K562 (cell line): ENCODE results near the gene SLC39A7. TPM values are rescaled to one million over a fixed set of nuclear protein-coding genes. Genes with fewer than 3 reads are reported as not detected.

Source experiments
- BRD4 ChIP-seq: fragments of 200-600 bp; sonication (generic); IDR thresholded peaks from 2 replicates; pipeline ENCODE4 v1.6.1; 2017; ENCODE audit warnings: inconsistent platforms
- CBX1 ChIP-seq: sonication (generic); IDR thresholded peaks from 2 replicates; pipeline ENCODE4 v1.6.1; 2016; ENCODE audit warnings: antibody characterized with exemption, low read depth, mild to moderate bottlenecking
- CTCF ChIP-seq, 3 experiments: IDR thresholded peaks in 2 of 3; conservative IDR thresholded peaks in 1 of 3; 2 replicates each; pipeline ENCODE4 v1.5.1; 2011 to 2012; ENCODE audit warnings: low read length in 3 of 3, mild to moderate bottlenecking in 3 of 3, control low read depth in 2 of 3, improper control_type of control experiment in 1 of 3, inconsistent platforms in 1 of 3, low read depth in 1 of 3, mixed read lengths in 1 of 3, moderate library complexity in 1 of 3; ENCODE audit not compliant: insufficient read depth in 2 of 3
- DACH1 ChIP-seq: fragments of 450-650 bp; IDR thresholded peaks from 2 replicates; pipeline ENCODE4 v1.6.1; 2018; ENCODE audit not compliant: partially characterized antibody
- DIDO1 ChIP-seq: fragments of 450-650 bp; IDR thresholded peaks from 2 replicates; pipeline ENCODE4 v1.6.1; 2016; ENCODE audit warnings: low read depth, missing biosample characterization, missing genetic modification characterization
- DPF2 ChIP-seq: fragments of 450-650 bp; IDR thresholded peaks from 2 replicates; pipeline ENCODE4 v1.6.1; 2016
- ETV1 ChIP-seq: fragments of 450-650 bp; conservative IDR thresholded peaks from 2 replicates; pipeline ENCODE4 v1.6.1; 2016; ENCODE audit warnings: missing genetic modification characterization, control low read depth, low read depth, missing compliant biosample characterization
- HDAC8 ChIP-seq: fragments of 450-650 bp; IDR thresholded peaks from 2 replicates; pipeline ENCODE4 v1.6.1; 2016; ENCODE audit warnings: mild to moderate bottlenecking, missing genetic modification characterization, moderate library complexity, missing compliant biosample characterization
- HNRNPL ChIP-seq: fragments of 200-400 bp; formaldehyde crosslinking; IDR thresholded peaks from 2 replicates; pipeline ENCODE4 v1.6.1; 2017; ENCODE audit warnings: low read depth, mild to moderate bottlenecking, low read length
- MECOM ChIP-seq: fragments of 250-450 bp; sonication (Bioruptor Pico); IDR thresholded peaks from 2 replicates; pipeline ENCODE4 v1.8.0; 2022; ENCODE audit warnings: inconsistent platforms
- NR1H2 ChIP-seq: sonication (generic); formaldehyde crosslinking; IDR thresholded peaks from 2 replicates; pipeline ENCODE4 v1.4.0; 2020; ENCODE audit warnings: mild to moderate bottlenecking, missing genetic modification reagents
- NR2C2 ChIP-seq, 2 experiments: fragments of 200-800 bp in 1 of 2; sonication (Bioruptor generic) in 1 of 2; sonication (generic) in 1 of 2; formaldehyde crosslinking in 1 of 2; IDR thresholded peaks; 2 replicates each; pipeline versions ENCODE4 v1.6.1 to v1.8.0; 2016 to 2022; ENCODE audit warnings: mild to moderate bottlenecking in 1 of 2, missing compliant biosample characterization in 1 of 2, missing genetic modification characterization in 1 of 2, missing genetic modification reagents in 1 of 2
- SMARCB1 ChIP-seq: IDR thresholded peaks from 2 replicates; pipeline ENCODE4 v1.6.1; 2011; ENCODE audit warnings: improper control_type of control experiment, low read depth; ENCODE audit not compliant: insufficient read length
- SUPT5H ChIP-seq: fragments of 450-650 bp; IDR thresholded peaks from 2 replicates; pipeline ENCODE4 v1.6.1; 2016
- TCF3 ChIP-seq: sonication (generic); formaldehyde crosslinking; IDR thresholded peaks from 2 replicates; pipeline ENCODE4 v1.4.0; 2020; ENCODE audit warnings: mild to moderate bottlenecking, missing genetic modification reagents
- U2AF1 ChIP-seq: fragments of 200-400 bp; formaldehyde crosslinking; optimal IDR thresholded peaks from 2 replicates; pipeline ENCODE3; 2017; ENCODE audit warnings: mild to moderate bottlenecking, low read depth, low read length, moderate library complexity
- USF2 ChIP-seq: sonication (generic); formaldehyde crosslinking; IDR thresholded peaks from 2 replicates; pipeline ENCODE4 v1.5.0; 2020; ENCODE audit warnings: missing genetic modification reagents
- YY1 ChIP-seq, 3 experiments: IDR thresholded peaks; 2 replicates each; pipeline ENCODE4 v1.6.1; 2011; ENCODE audit warnings: low read length in 2 of 3, mild to moderate bottlenecking in 2 of 3, moderate library complexity in 2 of 3, borderline replicate concordance in 1 of 3, control low read depth in 1 of 3, low read depth in 1 of 3; ENCODE audit not compliant: insufficient read depth in 3 of 3, insufficient replicate concordance in 2 of 3, control insufficient read depth in 1 of 3, insufficient read length in 1 of 3; ENCODE audit errors: extremely low read depth in 1 of 3
- ZBTB17 ChIP-seq: fragments of 450-650 bp; formaldehyde crosslinking; IDR thresholded peaks from 2 replicates; pipeline ENCODE4 v1.4.0; 2020; ENCODE audit warnings: mild to moderate bottlenecking
- ZNF23 ChIP-seq: fragments of 250-450 bp; sonication (Bioruptor Pico); IDR thresholded peaks from 2 replicates; pipeline ENCODE4 v1.4.0; 2020; ENCODE audit warnings: mild to moderate bottlenecking
- ZZZ3 ChIP-seq: fragments of 450-650 bp; IDR thresholded peaks from 2 replicates; pipeline ENCODE4 v1.6.1; 2016; ENCODE audit warnings: antibody characterized with exemption, mild to moderate bottlenecking, moderate library complexity
- polyA plus RNA-seq, 8 experiments: library from polyadenylated mRNA; depleted of rRNA in 4 of 8; stranded (reverse) in 5 of 8; unstranded in 3 of 8; fragments of >200 nt; fragmentation: Nextera tagmentation in 2 of 8; fragmentation: Illumina TruSeq in 1 of 8; extraction: Ambion mirVana in 2 of 8; extraction: Trizol in 1 of 8; gene quantifications; 2 replicates each; pipeline versions ENCODE4 v1.2.1 to v1.2.3, GENCODE V29; 2011 to 2014; ENCODE audit warnings: inconsistent platforms in 1 of 8, missing spikeins in 1 of 8
- total RNA-seq, 7 experiments: library from RNA; depleted of rRNA in 6 of 7; stranded (reverse); fragments of >200 nt in 6 of 7; fragmentation: Illumina TruSeq in 2 of 7; extraction: Trizol in 2 of 7; gene quantifications; 2 replicates each; pipeline versions ENCODE4 v1.2.1 to v1.2.3, GENCODE V29; 2011 to 2021; ENCODE audit warnings: low replicate concordance in 1 of 7
- TF ChIP-seq, protein P1 (sequence below): fragments of 250-450 bp; sonication (Bioruptor Pico); IDR thresholded peaks from 2 replicates; pipeline ENCODE4 v1.5.0; 2021

The SLC39A7 gene
- total and polyA plus RNA-seq, 9 of the 15 experiments (the other 6 are each of a cell fraction or from before 2014, with no cell fraction given) = 21.7 to 169 (median 121) TPM

DNA sequence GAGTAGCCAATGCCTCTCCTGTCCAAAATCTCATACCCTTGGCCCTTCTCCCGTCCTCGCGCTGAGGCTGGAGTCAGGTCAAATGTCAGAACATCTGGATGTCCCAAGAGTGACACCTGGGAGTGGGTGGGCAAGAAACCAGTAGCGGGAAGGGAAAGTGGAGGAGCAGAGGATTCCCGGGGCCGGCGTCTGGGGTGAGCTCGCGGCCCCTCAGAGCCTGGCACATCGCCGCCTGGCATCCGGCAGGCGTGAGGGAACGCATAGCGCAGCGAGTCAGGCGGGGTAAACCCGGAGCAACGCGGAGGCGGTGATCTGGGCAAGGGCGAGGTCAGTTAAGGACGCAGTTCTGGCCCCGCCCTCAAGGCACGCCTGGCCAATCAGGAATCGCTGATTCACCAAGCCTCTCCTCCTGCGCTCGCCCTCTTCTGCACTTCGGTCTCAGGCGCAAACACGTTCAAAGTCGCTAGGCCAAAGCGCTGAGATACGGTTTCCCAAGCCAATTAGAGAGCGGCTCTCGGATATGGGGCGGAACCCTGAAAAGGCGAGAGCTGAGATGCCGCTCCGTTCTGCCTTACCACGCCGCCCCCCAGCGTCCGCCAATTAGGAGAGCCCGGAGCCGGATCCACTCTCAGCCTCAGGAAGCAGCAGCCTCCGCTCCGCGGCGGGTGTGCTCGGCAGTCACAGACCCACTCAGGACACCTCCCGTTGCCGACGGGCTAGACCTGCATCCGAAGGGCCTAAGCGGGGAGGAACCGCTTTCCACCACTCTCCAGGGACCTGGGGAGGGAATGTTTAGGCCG, 48.5 kb downstream of the SLC39A7 start (continued):
- TF ChIP-seq NR2C2 (CRISPR knock-in tag; IDR thresholded peaks at IDR 0.05) (no peak; the same call in 1 of the 2 replicates), NR2C2 (tag; IDR thresholded peaks at IDR 0.05) (peak; percentile 77), ZNF23 (CRISPR knock-in tag) (no peak), SUPT5H (peak; percentile 91), BRD4 (no peak), HNRNPL (peak; percentile 73; the same call in 1 of the 2 replicates), HDAC8 (tag) (peak; percentile 69; the same call in 1 of the 2 replicates), USF2 (CRISPR knock-in tag) (peak; percentile 12; the same call in 1 of the 2 replicates), DACH1 (no peak), ETV1 (peak; percentile 82), ZZZ3 (no peak), YY1 (IDR thresholded peaks at IDR 0.05; ENCODE audit: borderline replicate concordance in 1 of 3, control insufficient read depth in 1 of 3, extremely low read depth in 1 of 3, insufficient read depth in 3 of 3, insufficient read length in 1 of 3, insufficient replicate concordance in 2 of 3, low read depth in 1 of 3, low read length in 2 of 3) (peak in 1 of 3 experiments; percentile 31), TCF3 (CRISPR knock-in tag) (peak; percentile 21; the same call in 1 of the 2 replicates), DIDO1 (no peak), U2AF1 (no peak), CBX1 (peak; percentile 24; the same call in 1 of the 2 replicates), ZBTB17 (CRISPR knock-in tag) (no peak), DPF2 (no peak; the same call in none of the 2 replicates), NR1H2 (CRISPR knock-in tag) (0 out of 2 replicates have a peak, but pooled peaks have one; percentile 12), SMARCB1 (peak; percentile 25), CTCF (IDR thresholded peaks at IDR 0.05 in 2 of 3, conservative IDR thresholded peaks at IDR 0.05 in 1 of 3; ENCODE audit: insufficient read depth in 2 of 3, low read depth in 1 of 3, low read length in 3 of 3) (peak; percentile 34 to 52 (median 48); a peak in 5 of 6 replicates), MECOM (CRISPR knock-in tag) (no peak)
- TF ChIP-seq, protein P1, sequence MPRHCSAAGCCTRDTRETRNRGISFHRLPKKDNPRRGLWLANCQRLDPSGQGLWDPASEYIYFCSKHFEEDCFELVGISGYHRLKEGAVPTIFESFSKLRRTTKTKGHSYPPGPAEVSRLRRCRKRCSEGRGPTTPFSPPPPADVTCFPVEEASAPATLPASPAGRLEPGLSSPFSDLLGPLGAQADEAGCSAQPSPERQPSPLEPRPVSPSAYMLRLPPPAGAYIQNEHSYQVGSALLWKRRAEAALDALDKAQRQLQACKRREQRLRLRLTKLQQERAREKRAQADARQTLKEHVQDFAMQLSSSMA (CRISPR knock-in tag) = peak; percentile 11; the same call in 1 of the 2 replicates
